ENCODE results near the gene DPY19L1. TPM values are rescaled to one million over a fixed set of nuclear protein-coding genes. Genes with fewer than 3 reads are reported as not detected.
"Not testable (repeated sequence)": the region's sequence is repeated elsewhere in the genome, so short reads cannot be mapped to it uniquely, and the experiment has no call there.

DPY19L1 gene
- total RNA-seq, 1 experiment from 2014 or later = 159 TPM

GRCh38 chr7:35036361-35037171 is 719 bp downstream of the DPY19L1 start:
- peak; percentile 35 for DNase-seq (ENCODE audit: extremely low read depth, low read depth)

GRCh38 chr7:35035511-35035961 is 1.7 kb downstream of the DPY19L1 start:
- peak; percentile 50 for DNase-seq (ENCODE audit: extremely low read depth, low read depth)

- no peak for DNase-seq (ENCODE audit: extremely low read depth, low read depth)
Observed at GRCh38 chr7:35032166-35032565, 5.1 kb downstream of the DPY19L1 start.

- no peak for DNase-seq (ENCODE audit: extremely low read depth, low read depth)
Observed at GRCh38 chr7:35030848-35031247, 6.4 kb downstream of the DPY19L1 start.

- no peak for DNase-seq (ENCODE audit: extremely low read depth, low read depth)
Observed at GRCh38 chr7:35029311-35029710, 8.0 kb downstream of the DPY19L1 start.

GRCh38 chr7:35026150-35026549 is 11.1 kb downstream of the DPY19L1 start:
- DNase-seq (ENCODE audit: extremely low read depth, low read depth) = no peak

GRCh38 chr7:35025369-35025870 is 11.9 kb downstream of the DPY19L1 start:
- DNase-seq (ENCODE audit: extremely low read depth, low read depth) = no peak

- DNase-seq (ENCODE audit: extremely low read depth, low read depth) = no peak
Observed at GRCh38 chr7:35024298-35024697, 13.0 kb downstream of the DPY19L1 start.

- DNase-seq (ENCODE audit: extremely low read depth, low read depth) = no peak
Observed at GRCh38 chr7:35022725-35023124, 14.6 kb downstream of the DPY19L1 start.

GRCh38 chr7:35021445-35021844 is 15.8 kb downstream of the DPY19L1 start:
- DNase-seq (ENCODE audit: extremely low read depth, low read depth) = no peak

- no peak for DNase-seq (ENCODE audit: extremely low read depth, low read depth)
Observed at GRCh38 chr7:35019801-35020200, 17.5 kb downstream of the DPY19L1 start.

- DNase-seq (ENCODE audit: extremely low read depth, low read depth) = no peak
Observed at GRCh38 chr7:35019179-35019729, 18.0 kb downstream of the DPY19L1 start.

- DNase-seq (ENCODE audit: extremely low read depth, low read depth) = no peak
Observed at GRCh38 chr7:35015346-35015859, 21.9 kb downstream of the DPY19L1 start.

GRCh38 chr7:35012160-35012559 is 25.1 kb downstream of the DPY19L1 start:
- no peak for DNase-seq (ENCODE audit: extremely low read depth, low read depth)

GRCh38 chr7:35011085-35011484 is 26.2 kb downstream of the DPY19L1 start:
- no peak for DNase-seq (ENCODE audit: extremely low read depth, low read depth)

- DNase-seq (ENCODE audit: extremely low read depth, low read depth) = peak; percentile 37
Observed at GRCh38 chr7:35007768-35008167, 29.5 kb downstream of the DPY19L1 start.

- DNase-seq (ENCODE audit: extremely low read depth, low read depth) = peak; percentile 21
Observed at GRCh38 chr7:35004531-35005095, 32.7 kb downstream of the DPY19L1 start.

- DNase-seq (ENCODE audit: extremely low read depth, low read depth) = peak; percentile 88
Observed at GRCh38 chr7:35003679-35004303, 33.5 kb downstream of the DPY19L1 start.

- not testable (repeated sequence) for DNase-seq (ENCODE audit: extremely low read depth, low read depth)
Observed at GRCh38 chr7:35003177-35003650, 34.1 kb downstream of the DPY19L1 start.

GRCh38 chr7:34998335-34998734 is 39.0 kb downstream of the DPY19L1 start:
- not testable (repeated sequence) for DNase-seq (ENCODE audit: extremely low read depth, low read depth)

Measured in NCI-H460 (cell line).